Fibroblast of skin of back (primary cell): ENCODE results near the gene MMP20.

Experiments used
- DNase-seq: peaks from one replicate; pipeline ENCODE4 v3.0.0-alpha.2; 2013

Gene MMP20

GRCh38 chr11:102591160-102591718 is 33.9 kb downstream of the MMP20 start:
- no peak for DNase-seq

GRCh38 chr11:102590276-102591049 is 34.7 kb downstream of the MMP20 start:
- no peak for DNase-seq

- no peak for DNase-seq
Observed at GRCh38 chr11:102589047-102589459, 36.1 kb downstream of the MMP20 start.

DNA sequence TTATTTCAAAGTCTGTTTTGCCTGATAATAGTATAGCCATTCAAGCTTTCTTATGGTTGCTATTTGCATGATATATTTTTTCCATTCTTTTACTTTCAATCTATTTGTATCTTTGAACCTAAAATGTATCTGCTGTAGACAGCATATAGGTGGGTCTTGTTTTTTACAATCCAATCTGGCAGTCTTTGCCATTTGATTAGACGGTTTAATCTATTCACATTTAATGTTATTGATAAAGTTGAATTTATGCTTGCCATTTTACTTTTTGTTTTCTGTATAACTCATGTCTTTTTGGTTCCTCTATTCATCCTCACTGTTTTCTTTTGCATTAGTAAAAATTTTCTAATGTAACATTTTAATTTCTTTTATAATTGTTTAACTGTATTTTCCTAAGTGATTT is 37.4 kb downstream of the MMP20 start:
- DNase-seq, result no peak

DNA sequence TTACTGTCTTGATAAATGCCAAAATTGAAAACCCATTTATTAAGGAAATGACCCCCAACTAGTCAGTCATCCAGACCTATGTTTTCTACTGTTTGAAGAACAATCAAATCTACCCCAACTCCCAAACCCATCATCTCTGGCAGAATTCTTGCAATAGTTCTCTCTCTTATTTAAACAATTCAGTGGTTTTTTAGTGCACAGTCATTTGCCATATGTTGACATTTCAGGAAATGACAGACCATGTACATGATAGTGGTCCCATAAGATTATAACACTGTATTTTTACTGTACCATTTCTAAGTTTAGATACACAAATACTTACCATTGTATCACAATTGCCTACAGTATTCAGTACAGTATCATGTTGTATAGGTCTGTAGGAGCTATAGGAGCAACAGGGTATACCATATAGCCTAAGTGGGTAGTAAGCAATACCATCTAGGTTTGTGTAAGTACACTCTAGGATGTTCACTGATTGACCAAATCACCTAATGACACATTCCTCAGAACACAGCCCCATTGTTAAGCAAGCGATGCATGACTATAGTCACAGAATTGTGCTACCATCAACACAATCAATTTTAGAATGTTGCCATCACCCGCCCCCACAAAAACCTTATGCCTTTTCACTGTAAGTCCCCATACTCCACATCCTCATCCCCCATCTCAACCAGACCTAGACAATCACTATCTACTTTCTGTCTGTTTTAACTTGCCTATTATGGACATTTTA is 41.8 kb downstream of the MMP20 start:
- peak; percentile 47 for DNase-seq

DNA sequence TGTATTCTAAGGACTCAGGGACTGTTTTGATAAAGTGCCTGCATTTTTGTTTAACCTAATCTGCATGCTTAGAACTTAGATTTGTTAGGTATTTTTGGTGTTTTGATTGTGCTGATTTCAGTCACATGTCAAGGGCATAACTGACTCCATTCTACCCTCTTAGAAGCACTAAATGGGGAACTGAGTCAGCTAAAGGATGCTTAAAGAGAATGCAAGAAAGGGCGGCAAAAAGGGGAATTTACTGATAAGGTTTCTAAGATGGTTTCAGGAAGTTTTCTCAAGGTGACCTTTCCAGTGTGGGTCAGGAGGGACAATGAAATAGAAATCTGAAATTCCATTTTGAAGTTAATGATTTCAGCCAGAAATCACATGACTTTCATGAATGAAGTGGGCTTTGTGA is 43.0 kb downstream of the MMP20 start:
- DNase-seq, result no peak

- no peak for DNase-seq
Observed at GRCh38 chr11:102581066-102581465, 44.1 kb downstream of the MMP20 start.

DNA sequence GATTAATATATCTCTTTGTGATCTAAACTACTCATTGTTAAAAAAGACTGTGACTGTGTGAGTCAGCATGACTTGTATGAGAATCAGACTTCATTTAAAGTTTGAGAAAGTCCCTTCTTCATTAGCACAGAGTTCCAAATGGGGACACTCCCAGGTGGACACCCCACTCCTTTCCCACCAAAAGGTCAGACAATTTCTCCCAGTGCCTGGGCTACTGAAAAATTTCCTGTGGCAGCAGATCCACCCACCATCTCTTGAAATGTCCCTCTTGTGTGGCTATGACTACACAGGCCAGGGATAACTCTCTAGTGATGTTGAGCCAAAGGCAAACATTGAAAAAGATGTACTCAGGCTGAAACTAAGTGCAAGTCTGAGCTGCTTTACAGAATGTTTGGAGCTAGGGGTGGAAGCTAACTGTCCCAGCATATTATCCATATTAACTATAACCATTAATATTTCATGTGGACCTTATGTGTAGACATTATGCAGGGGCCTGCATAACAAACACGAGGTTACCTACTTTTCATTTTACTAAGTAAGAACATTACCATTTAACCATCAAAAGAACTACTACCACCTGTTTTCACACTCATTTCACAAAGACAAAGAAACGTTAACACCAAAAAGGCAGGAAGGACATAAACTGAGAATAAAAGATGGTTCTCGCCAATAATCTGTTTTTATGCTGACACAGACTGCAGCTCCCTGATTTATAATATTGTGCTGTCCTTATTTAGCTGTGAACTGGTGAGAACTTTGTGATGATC is 44.8 kb downstream of the MMP20 start:
- no peak for DNase-seq

DNA sequence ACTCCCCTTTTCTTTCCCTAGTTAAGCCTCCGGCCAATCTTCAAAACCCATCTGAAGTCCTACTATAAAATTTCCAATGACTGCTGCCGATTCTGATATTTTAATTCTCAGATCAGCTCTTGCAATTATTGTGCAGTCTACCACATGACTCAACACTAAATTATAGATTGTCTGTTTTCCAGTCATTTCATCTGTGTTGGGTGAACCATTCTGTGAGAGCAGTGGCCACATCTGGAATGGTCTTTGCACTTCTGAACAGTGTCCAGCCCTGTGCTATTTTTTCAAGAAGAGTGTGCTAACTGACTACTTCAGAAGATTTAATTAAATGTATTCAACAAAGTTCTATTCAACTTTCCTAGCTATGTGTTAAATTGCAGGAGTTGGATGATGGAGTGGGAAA is 47.4 kb downstream of the MMP20 start:
- no peak for DNase-seq

DNA sequence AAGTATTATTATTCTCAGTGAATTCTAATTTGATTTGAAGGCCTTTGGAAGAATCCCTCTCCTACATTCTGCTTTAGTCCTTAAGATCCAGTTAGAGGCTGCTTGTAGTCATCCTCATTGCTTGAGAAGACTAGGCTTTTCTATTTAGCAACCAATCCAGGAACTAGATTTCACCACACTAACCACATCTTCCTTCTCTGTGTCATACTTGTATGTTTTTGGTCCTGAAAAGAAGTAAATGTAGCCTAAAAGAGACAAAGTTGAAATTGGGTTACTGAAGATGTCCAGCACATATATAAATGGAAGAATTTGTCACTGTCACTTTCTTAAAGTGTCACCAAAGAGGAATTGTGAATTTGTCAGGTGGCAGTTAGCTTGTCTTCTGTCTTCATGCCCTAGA is 48.0 kb downstream of the MMP20 start:
- no peak for DNase-seq

- no peak for DNase-seq
Observed at GRCh38 chr11:102576350-102576749, 48.8 kb downstream of the MMP20 start.

- no peak for DNase-seq
Observed at GRCh38 chr11:102575012-102575411, 50.1 kb downstream of the MMP20 start.

- peak; percentile 65 for DNase-seq
Observed at GRCh38 chr11:102573851-102574250, 51.3 kb downstream of the MMP20 start.

GRCh38 chr11:102572554-102573220 is 52.4 kb downstream of the MMP20 start:
- DNase-seq, result no peak

DNA sequence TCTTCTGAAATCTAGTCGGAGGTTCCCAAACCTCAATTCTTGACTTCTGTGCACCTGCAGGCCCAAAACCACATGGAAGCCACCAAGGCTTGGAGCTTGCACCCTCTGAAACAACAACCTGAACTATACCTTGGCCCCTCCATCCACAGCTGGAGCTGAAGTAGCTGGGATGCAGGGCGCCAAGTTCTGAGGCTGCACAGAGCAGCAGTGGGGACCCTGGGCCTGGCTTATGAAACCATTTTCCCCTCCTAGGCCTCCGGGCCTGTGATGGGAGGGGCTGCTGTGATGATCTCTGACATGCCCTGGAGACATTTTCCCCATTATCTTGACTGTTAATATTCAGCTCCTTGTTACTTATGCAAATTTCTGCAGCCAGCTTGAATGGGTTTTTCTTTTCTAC is 56.3 kb downstream of the MMP20 start:
- DNase-seq, result no peak

- no peak for DNase-seq
Observed at GRCh38 chr11:102566112-102566511, 59.0 kb downstream of the MMP20 start.

- DNase-seq, result peak; percentile 71
Observed at GRCh38 chr11:102564110-102564509, 61.0 kb downstream of the MMP20 start.

- no peak for DNase-seq
Observed at GRCh38 chr11:102561636-102562035, 63.5 kb downstream of the MMP20 start.

DNA sequence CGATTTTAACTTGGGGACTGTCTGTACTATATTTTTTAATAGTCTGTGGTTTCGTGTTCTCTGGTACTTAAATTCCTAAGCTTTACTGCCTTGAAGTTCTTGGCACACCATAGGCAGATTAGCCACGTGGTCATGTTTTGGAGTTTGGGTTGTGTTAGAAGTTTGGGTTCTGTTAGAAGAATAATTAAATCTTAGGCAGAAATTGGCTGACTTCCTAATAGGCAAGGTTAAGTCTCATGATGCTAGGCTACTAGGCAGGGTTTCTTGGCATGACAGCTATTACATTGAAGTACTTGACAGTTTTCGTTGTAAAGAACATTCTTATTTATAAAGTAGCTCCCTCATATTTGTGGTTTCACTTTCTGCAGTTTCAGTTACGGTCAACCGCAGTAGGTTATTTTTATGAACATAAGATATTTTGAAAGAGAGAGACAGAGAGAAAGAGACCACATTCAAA is 64.5 kb downstream of the MMP20 start:
- DNase-seq, result peak; percentile 60

- DNase-seq, result no peak
Observed at GRCh38 chr11:102559839-102560238, 65.3 kb downstream of the MMP20 start.

DNA sequence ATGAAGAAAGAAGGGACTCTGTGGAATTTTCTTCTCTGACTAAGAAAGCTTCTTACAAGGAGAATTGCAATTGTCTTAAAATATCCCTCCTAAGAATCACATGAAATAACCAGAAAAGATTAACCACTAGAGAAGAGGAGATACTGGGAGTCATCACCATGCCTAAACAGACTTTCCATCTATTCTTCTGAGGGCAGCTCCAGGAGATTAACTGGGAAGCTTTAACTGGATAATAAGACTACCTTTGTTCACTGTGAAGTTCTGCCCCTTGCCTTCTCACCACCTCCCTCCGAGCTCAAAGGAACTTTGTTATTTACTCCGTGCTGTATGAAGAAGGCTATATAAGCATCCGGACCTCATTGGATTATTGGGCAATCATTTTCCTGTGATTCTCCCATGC is 70.0 kb downstream of the MMP20 start:
- no peak for DNase-seq

DNA sequence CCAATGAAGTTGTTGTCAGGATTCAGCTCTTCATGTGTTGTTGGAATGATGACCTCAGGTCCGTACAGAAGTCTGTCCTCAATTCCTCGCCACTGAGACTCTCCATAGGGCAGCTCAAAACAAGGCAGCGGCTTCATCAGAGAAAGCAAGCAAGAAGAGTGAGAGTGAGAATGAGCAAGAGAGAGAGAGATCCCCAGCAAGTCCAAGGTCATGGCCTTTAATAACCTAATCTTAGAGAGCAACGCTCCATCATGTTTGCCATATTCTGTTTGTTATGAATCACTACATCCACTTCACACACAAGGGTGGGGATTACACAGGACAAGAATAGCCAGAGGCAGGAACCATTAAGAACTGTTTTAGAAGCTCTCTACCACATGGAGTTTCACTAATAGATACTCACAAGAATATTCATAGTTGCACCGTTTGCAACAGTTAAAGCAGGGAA is 71.3 kb downstream of the MMP20 start:
- DNase-seq, result no peak
